Middle frontal gyrus (tissue), 1 donor: ENCODE data around the gene TRIM33.
A peak's percentile ranks its signal among the peaks of the same experiment; 100 is the strongest.

Experiments used
- DNase-seq: peaks from one replicate; pipeline ENCODE4 v3.0.0-alpha.2; 2015; ENCODE audit warnings: low spot score; ENCODE audit errors: extremely low spot score

TRIM33 gene

GRCh38 chr1:114352797-114353196 lies 158.2 kb downstream of the TRIM33 start:
- DNase-seq: peak; percentile 27

GRCh38 chr1:114350731-114351445 lies 160.1 kb downstream of the TRIM33 start:
- no peak for DNase-seq

GRCh38 chr1:114349891-114350605 lies 161.0 kb downstream of the TRIM33 start:
- DNase-seq: no peak

- no peak for DNase-seq
Observed at GRCh38 chr1:114347431-114348209, 163.4 kb downstream of the TRIM33 start.

- peak; percentile 93 for DNase-seq
Observed at GRCh38 chr1:114346480-114347029, 164.4 kb downstream of the TRIM33 start.

- DNase-seq: no peak
Observed at GRCh38 chr1:114345930-114346479, 165.0 kb downstream of the TRIM33 start.

GRCh38 chr1:114344656-114345055 lies 166.3 kb downstream of the TRIM33 start:
- no peak for DNase-seq
